Kidney capillary endothelial cell (primary cell): Measurements from ENCODE around the gene LMTK3.
"Not testable (repeated sequence)": the region's sequence is repeated elsewhere in the genome, so short reads cannot be mapped to it uniquely, and the experiment has no call there.

ENCODE experiments used
- DNase-seq: peaks from one replicate; pipeline ENCODE4 v3.0.0-alpha.2; 2018; ENCODE audit warnings: low spot score

The LMTK3 gene

DNA sequence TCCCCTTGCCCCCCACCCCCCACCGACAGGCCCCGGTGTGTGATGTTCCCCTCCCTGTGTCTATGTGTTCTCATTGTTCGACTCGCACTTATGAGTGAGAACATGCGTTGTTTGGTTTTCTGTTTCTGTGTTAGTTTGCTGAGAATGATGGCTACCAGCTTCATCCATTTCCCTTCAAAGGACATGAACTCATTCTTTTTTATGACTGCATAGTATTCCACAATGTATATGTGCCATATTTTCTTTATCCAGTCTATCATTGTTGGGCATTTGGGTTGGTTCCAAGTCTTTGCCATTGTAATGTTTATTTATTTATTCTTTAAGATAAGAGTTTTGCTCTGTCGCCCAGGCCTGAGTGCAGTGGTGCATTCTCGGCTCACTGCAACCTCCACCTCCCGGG lies 26.4 kb upstream of the LMTK3 start:
- DNase-seq = not testable (repeated sequence)

- DNase-seq = no peak
These were observed 25.9 kb upstream of the LMTK3 start for GRCh38 chr19:48537541-48537940.

DNA sequence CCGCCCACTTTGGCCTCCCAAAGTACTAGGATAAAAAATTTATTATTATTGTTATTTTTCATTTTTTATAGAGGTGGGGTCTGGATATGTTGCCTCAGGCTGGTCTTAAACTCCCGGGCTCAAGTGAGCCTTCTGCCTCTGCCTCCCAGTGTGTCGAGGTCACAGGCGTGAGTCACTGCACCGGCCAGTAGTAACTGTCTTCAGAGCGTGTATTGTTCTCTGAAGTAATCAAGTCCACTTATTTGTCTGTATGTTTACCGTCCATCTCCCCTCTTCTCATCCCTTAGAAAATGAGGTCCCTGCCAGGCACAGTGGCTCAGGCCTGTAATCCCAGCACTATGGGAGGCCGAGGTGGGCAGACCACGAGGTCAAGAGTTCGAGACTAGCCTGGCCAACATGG lies 22.1 kb upstream of the LMTK3 start:
- no peak for DNase-seq

DNA sequence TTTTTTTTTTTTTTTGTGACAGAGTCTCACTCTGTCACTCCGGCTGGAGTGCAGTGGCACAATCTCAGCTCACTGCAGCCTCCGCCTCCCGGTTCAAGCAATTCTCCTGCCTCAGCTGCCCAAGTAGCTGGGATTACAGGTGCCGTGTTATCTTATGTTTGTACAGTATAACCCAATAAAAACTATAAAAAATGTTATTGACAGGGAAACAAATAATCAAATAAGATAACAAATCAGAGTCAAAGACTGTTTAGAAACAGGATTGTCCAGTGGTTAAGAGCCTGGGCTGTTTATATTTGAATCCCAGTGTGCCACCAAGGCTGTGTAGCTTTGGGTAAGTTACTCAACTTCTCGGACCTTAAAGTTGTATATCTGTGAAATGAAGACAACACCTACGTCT lies 19.1 kb upstream of the LMTK3 start:
- no peak for DNase-seq

DNA sequence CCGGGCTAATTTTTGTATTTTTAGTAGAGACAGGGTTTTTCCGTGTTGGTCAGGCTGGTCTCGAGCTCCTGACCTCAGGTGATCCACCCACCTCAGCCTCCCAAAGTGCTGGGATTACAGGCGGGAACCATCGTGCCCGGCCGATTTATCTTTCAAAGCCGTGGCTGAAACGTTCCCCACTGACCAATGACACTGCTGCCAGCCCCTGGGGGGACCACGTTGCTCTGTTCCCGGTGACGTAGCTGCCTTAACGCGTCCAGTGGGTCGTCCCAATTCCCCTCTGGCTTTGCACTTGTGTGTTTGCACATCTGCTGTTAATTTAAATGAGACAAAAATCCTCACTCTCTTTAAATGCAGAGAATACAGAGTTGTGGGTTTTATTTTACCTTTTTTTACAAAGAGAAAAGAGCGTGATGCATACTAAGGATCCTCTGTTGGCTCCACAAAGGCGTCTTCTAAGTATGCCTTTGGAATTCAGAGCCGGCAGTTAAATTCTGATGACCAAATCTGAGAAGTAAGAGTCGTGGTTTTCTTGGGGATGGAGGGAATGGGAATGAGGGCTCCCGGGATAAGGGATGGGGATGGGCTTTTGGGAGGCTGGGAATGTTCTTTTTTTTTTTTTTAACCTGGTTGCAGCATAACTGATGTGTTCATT lies 18.6 kb upstream of the LMTK3 start:
- no peak for DNase-seq

- DNase-seq = no peak
These were observed 17.5 kb upstream of the LMTK3 start for GRCh38 chr19:48529156-48529555.

GRCh38 chr19:48524732-48525131 lies 13.1 kb upstream of the LMTK3 start:
- DNase-seq = no peak

GRCh38 chr19:48524221-48524620 lies 12.6 kb upstream of the LMTK3 start:
- DNase-seq = no peak

- no peak for DNase-seq
These were observed 8.5 kb upstream of the LMTK3 start for GRCh38 chr19:48520134-48520533.

DNA sequence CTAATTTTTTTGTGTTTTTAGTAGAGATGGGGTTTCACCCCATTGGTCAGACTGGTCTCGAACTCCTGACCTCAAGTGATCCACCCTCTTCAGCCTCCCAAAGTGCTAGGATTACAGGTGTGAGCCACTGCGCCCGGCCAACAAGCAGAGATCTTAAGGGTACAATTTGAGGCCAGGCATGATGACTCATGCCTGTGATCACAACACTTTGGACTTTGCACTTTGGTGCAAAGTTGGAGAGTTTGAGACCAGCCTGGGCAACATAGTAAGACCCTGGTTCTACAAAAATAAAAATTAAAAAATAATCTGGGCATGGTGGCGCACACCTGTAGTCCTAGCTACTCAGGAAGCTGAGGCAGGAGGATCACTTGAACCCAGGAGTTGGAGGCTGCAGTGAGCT lies 7.8 kb upstream of the LMTK3 start:
- DNase-seq = not testable (repeated sequence)

DNA sequence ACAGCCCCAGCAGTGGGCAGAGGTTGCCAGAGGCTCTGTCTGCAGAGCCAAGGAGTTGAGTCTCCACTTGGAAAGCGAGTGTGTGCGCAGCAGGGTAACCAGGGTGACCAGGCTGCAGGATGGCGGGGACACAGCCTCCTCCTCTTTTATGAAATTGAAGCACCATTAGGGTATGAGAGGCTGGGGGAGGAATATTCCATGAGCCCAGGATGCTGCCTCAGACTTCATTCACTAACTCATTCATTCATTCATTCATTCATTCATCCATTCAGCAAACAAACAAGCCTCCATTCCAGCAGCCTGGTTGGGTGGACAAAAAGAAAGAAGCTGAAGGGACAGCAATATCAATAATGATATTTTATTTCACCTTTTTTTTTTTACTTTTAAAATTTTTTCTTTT lies 6.6 kb upstream of the LMTK3 start:
- DNase-seq = no peak

DNA sequence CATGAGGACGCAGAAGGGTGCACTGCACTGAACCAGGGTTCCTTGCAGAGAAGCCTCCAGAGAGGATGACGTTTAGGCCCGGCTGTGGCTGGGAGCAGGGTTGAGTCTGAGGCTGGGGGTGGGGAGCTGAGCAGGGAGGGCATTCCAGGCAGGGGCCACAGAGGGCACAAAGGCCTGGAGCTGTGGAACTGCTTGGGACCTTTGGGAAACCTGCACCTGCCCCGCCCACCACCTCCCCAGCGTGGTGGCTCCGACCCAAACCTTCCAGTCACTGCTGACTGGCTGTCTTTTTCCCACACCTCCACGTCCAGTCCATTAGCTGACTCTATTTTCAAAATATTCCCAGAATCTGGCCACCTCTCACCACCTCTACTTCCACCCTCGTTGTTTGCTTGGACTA lies 4.9 kb upstream of the LMTK3 start:
- DNase-seq = no peak

- DNase-seq = no peak
These were observed 2.5 kb upstream of the LMTK3 start for GRCh38 chr19:48514123-48514458.

GRCh38 chr19:48513289-48514122 lies 1.9 kb upstream of the LMTK3 start:
- DNase-seq = no peak

- no peak for DNase-seq
These were observed 1.1 kb upstream of the LMTK3 start for GRCh38 chr19:48512504-48513288.

DNA sequence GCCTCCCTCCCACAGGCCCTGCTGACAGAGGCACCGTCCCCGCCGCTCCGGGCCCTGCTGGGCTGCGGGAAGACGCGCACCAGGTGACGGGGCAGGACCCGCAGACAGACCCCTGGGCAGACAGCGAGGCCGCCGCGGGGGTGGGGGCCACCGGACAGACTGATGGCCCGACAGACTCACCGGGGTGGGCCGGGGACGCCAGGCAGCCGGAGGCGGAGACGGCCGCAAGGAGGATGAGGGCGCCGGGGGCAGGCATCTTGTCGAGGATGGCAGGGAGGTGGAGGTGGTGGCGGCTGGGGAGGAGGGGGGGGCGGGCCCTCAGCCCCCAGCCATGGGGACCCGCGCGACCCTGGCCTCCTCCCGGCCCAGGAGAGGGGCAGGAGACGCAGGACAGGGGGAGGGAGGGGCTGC lies 309 bp downstream of the LMTK3 start:
- no peak for DNase-seq

GRCh38 chr19:48510421-48511268 lies 990 bp downstream of the LMTK3 start:
- DNase-seq = no peak

DNA sequence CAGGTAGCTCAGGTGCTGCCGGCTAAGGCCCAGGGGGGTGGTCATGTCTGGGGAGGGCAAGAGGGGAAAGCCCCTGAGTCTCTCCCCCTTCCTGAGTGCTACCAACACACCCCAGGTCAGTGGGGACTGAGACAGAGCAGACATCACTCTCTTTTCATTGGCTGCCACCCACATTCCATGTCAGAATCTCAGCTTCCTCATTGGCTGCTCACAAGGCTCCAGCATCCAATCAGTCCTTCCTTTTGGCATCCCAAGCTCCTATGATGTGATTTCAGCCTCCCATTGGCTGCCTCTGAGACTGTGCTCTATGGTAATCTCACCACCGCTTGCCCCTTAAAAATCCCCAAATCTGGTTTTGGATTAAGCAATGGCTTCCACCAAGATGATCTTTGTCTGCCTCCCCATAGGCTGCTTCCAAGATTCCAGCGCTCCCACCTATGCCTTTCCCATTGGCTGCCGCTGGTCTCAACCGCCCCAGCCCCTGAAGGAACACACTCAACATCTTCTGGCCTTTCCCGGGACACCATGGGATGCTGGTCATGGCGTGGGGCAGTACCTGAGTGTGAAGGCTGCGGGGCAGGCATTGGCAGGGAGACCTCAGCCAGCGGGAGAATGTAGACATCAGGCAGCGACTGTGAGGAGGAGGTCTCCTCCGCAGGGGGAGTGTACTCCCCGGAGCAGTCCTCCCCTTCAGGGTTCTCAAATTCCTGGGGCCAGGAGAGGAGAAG lies 2.0 kb downstream of the LMTK3 start:
- no peak for DNase-seq

- no peak for DNase-seq
These were observed 2.8 kb downstream of the LMTK3 start for GRCh38 chr19:48508729-48509411.

DNA sequence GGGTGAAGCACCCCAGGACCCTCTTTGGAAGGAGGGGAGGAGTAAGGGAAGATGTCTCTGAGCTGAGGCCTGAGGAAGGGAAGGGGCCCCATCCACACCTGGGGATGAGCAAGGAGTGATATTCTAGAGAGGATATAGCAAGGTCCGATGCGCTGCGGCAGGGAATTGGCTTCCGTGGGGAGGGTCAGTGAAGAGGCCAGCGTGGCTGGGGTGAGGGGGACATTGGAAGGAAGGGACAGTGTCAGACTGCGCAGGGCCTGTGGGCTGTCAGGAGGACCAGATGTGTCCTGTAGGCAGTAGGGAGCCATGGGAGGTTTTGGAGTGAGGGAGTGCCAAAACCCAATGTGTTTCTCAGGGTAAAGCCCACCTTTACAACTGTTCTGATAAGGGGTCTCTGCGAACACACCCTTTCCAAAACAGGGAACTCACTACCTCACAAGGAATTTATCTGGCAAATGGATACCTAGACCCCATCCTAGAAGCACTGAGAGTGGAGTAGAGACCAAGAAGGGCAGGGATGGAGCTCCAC lies 3.7 kb downstream of the LMTK3 start:
- DNase-seq = no peak
